ENCODE measurements around the gene GPI.

- no peak for TF ChIP-seq CTCF (optimal IDR thresholded peaks at IDR 0.05 in 1 of 3, IDR thresholded peaks at IDR 0.05 in 1 of 3, conservative IDR thresholded peaks at IDR 0.05 in 1 of 3; ENCODE audit: extremely low read depth in 1 of 3, insufficient read depth in 2 of 3, low read length in 3 of 3)
- no peak for TF ChIP-seq EZH2 (IDR thresholded peaks at IDR 0.05; ENCODE audit: low read length)
Measured at GRCh38 chr19:34319785-34320184, 45.2 kb upstream of the GPI start.
